Posterior vena cava (tissue), 2 donors: ENCODE measurements around the gene MTMR3. TPM values are rescaled to one million over a fixed set of nuclear protein-coding genes. Genes with fewer than 3 reads are reported as not detected.
"Not testable (repeated sequence)": the region's sequence is repeated elsewhere in the genome, so short reads cannot be mapped to it uniquely, and the experiment has no call there.

Experiments used
- DNase-seq: peaks from one replicate; pipeline ENCODE4 v3.0.0-alpha.2; 2020; ENCODE audit warnings: low spot score
- intact Hi-C, 2 donors: fragments of 100-400 bp; cut with DNase I; formaldehyde crosslinking; loops; one replicate each; pipeline versions ENCODE4 v1.14.1 to v1.14.2; 2022 to 2023
- total RNA-seq, 2 donors: library from RNA; stranded (reverse); fragmentation: NEBNext Ultra II Directional; extraction: Animal tissue kit (Norgen Biotek cat#: 25700); gene quantifications; one replicate each; pipeline ENCODE4 v1.2.1, GENCODE V29; 2021
- donor health status: DM: yes; HTN: yes; CAD: no.
- donor health status: DM: yes; HTN: yes; CAD: no.

MTMR3 gene
- total RNA-seq, 2 donors from 2014 or later, result 35.8 to 37.6 TPM

- intact Hi-C loops, result no loop called here
- no peak for DNase-seq
These were observed 21.2 kb upstream of the MTMR3 start for GRCh38 chr22:29861672-29862297.

GRCh38 chr22:29865572-29865971 lies 17.4 kb upstream of the MTMR3 start:
- DNase-seq, intact Hi-C loops: not testable (repeated sequence)

GRCh38 chr22:29867260-29867659 lies 15.7 kb upstream of the MTMR3 start:
- intact Hi-C loops, result no loop called here
- DNase-seq, result no peak

- no peak for DNase-seq
- intact Hi-C loops, result no loop called here
These were observed 15.1 kb upstream of the MTMR3 start for GRCh38 chr22:29867851-29868250.

- intact Hi-C loops, result no loop called here
- DNase-seq, result no peak
These were observed 12.4 kb upstream of the MTMR3 start for GRCh38 chr22:29870574-29870973.

- intact Hi-C loops, result no loop called here
- no peak for DNase-seq
These were observed 11.3 kb upstream of the MTMR3 start for GRCh38 chr22:29871684-29872083.

GRCh38 chr22:29872144-29872893 lies 10.7 kb upstream of the MTMR3 start:
- DNase-seq, result no peak
- intact Hi-C loops, result no loop called here

GRCh38 chr22:29872989-29873388 lies 10.0 kb upstream of the MTMR3 start:
- intact Hi-C loops, result no loop called here
- DNase-seq, result no peak

GRCh38 chr22:29873943-29874342 lies 9.0 kb upstream of the MTMR3 start:
- intact Hi-C loops, result loop anchor here in 1 of 2 donors (2.0 kb wide), 1 partner anchor 35 kb away; the partner anchor contains the start of gene ASCC2

GRCh38 chr22:29877620-29878019 lies 5.4 kb upstream of the MTMR3 start:
- intact Hi-C loops, result no loop called here
- no peak for DNase-seq

More at GRCh38 chr22:29873943-29874342, 9.0 kb upstream of the MTMR3 start:
- no peak for DNase-seq

GRCh38 chr22:29879753-29880152 lies 3.2 kb upstream of the MTMR3 start:
- DNase-seq, result no peak
- intact Hi-C loops, result no loop called here

- DNase-seq, result no peak
- intact Hi-C loops, result no loop called here
These were observed 294 bp upstream of the MTMR3 start for GRCh38 chr22:29882716-29883044.

- intact Hi-C loops, result no loop called here
- no peak for DNase-seq
These were observed 762 bp downstream of the MTMR3 start for GRCh38 chr22:29883775-29884097.

- intact Hi-C loops, result no loop called here
These were observed 2.6 kb downstream of the MTMR3 start for GRCh38 chr22:29885610-29886009.

GRCh38 chr22:29886596-29886995 lies 3.6 kb downstream of the MTMR3 start:
- DNase-seq, result no peak
- intact Hi-C loops, result no loop called here

More at GRCh38 chr22:29885610-29886009, 2.6 kb downstream of the MTMR3 start:
- DNase-seq, result no peak

- DNase-seq, result no peak
- intact Hi-C loops, result no loop called here
These were observed 4.4 kb downstream of the MTMR3 start for GRCh38 chr22:29887358-29887757.

GRCh38 chr22:29890760-29891159 lies 7.8 kb downstream of the MTMR3 start:
- DNase-seq, result no peak
- intact Hi-C loops, result no loop called here

GRCh38 chr22:29892315-29893156 lies 9.6 kb downstream of the MTMR3 start:
- DNase-seq, result no peak
- intact Hi-C loops, result no loop called here

- no peak for DNase-seq
- intact Hi-C loops, result no loop called here
These were observed 18.4 kb downstream of the MTMR3 start for GRCh38 chr22:29901354-29901753.

- intact Hi-C loops, result no loop called here
- DNase-seq, result no peak
These were observed 20.4 kb downstream of the MTMR3 start for GRCh38 chr22:29903371-29903770.
